GM10248 (cell line): Measurements from ENCODE around the gene PCDH19.
A peak's percentile ranks its signal among the peaks of the same experiment; 100 is the strongest.

Experiments
- CTCF ChIA-PET: fragments of 300-600 bp; sonication (Branson Sonifier 250); formaldehyde crosslinking; extraction: SDS; loops from one replicate; lab custom pipeline; 2021; ENCODE audit warnings: antibody characterized with exemption; lab: Yijun Ruan, JAX
- POLR2A ChIA-PET: fragments of 350-650 bp; sonication (Branson Sonifier 250); formaldehyde crosslinking; extraction: SDS; loops from one replicate; lab custom pipeline; 2020; ENCODE audit warnings: antibody characterized with exemption; lab: Yijun Ruan, JAX
- DNase-seq: peaks from one replicate; pipeline ENCODE4 v3.0.0; 2012; ENCODE audit errors: extremely low spot score
- TF ChIP-seq, protein P1 (sequence below): IDR thresholded peaks from 2 replicates; pipeline ENCODE4 v1.5.1; 2012; ENCODE audit warnings: mild to moderate bottlenecking, low read depth; ENCODE audit errors: extremely low read depth, missing control alignments, control extremely low read depth

Gene PCDH19

DNA sequence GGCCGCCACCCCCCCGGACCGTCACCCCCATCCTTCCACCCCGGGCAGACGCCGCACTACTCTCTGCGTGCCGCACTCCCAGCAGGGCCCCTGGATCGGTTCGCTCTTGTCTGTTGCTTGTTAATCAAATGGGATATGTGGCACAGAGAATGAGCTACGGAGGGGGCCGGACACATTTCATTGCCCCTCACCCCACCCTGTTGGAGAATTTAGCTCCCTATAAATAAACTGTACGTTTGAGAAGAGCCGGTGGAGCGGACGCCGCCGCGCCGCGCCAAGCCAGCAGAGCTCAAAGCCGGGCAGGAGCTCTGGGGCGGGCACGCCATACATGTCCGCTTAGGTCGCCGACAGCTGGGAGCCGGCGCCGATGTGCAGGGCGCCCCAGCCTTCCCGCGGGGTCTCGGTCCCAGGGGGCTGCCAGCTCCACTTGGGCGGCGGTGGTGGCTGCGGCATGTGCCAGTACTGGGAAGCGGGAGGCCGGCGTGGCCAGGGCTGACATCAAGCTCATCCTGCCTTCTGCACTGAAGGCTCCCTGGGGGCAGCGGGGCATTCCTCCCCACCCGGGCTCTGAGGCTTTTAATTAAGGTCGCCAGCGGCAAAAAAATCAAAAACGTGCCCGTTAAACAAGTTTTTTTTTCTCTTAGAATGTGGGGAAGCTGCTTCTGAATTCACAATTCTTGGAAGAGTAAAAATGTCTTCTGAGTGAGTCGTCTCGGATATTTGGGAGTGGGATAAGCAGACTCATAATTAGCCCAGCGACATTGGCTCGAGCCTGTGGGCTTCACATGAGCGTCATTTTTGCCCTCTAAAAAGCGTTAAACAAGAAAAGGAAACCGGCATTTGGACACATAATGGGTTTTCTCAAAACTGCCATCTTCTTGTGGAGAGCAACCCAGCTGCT, 1.1 kb upstream of the PCDH19 start:
- ChIA-PET CTCF (no interaction called here), POLR2A (no interaction called here)
- peak; percentile 5 for DNase-seq
- TF ChIP-seq, protein P1, sequence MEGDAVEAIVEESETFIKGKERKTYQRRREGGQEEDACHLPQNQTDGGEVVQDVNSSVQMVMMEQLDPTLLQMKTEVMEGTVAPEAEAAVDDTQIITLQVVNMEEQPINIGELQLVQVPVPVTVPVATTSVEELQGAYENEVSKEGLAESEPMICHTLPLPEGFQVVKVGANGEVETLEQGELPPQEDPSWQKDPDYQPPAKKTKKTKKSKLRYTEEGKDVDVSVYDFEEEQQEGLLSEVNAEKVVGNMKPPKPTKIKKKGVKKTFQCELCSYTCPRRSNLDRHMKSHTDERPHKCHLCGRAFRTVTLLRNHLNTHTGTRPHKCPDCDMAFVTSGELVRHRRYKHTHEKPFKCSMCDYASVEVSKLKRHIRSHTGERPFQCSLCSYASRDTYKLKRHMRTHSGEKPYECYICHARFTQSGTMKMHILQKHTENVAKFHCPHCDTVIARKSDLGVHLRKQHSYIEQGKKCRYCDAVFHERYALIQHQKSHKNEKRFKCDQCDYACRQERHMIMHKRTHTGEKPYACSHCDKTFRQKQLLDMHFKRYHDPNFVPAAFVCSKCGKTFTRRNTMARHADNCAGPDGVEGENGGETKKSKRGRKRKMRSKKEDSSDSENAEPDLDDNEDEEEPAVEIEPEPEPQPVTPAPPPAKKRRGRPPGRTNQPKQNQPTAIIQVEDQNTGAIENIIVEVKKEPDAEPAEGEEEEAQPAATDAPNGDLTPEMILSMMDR: no peak

DNA sequence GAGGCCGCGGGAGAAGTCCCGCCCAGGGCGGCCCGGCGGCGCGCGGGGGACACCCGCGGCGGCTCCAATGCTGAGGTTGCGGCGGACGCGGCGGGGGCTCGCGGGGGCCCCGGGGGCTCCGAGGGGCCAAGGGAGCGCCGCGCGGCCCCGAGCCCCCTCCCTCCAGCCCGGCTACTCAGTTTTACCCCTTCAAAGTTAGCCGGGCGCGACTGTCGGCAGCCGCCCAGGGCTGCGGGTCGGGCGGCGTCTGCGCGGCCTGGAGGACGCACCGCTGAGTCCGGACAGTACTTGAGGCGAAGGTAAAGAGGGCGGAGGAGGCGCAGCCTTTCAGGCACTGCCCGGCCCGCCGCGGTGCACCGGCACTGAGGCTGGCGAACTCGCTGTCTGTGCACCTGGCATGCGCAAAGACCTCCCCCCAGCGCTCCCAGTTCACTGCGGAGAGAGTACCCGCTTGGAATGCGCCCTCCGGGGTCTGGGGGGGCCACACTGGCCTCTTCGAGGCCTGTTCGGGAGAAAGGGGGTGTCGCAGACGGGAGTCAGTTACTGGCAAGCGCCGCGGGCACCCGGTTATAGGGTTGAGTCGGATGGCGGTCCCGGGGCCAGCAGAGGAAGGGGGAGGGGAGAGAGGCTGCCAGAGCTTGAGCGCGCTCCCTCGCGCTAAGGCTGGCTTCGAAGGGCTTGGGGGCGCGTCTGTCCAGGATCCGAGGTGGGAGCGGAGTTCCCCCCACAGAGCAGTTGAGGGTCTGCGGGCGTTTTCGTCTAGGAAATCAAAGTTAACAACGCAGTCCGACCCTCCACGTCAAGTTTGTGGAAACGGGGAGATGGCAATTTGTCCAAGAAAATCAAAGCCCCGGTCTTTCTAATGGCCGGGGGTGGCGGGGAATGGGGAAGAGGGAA, 1.1 kb downstream of the PCDH19 start:
- ChIA-PET POLR2A (no interaction called here), CTCF (no interaction called here)
- TF ChIP-seq, protein P1: no peak
- DNase-seq: peak; percentile 13

DNA sequence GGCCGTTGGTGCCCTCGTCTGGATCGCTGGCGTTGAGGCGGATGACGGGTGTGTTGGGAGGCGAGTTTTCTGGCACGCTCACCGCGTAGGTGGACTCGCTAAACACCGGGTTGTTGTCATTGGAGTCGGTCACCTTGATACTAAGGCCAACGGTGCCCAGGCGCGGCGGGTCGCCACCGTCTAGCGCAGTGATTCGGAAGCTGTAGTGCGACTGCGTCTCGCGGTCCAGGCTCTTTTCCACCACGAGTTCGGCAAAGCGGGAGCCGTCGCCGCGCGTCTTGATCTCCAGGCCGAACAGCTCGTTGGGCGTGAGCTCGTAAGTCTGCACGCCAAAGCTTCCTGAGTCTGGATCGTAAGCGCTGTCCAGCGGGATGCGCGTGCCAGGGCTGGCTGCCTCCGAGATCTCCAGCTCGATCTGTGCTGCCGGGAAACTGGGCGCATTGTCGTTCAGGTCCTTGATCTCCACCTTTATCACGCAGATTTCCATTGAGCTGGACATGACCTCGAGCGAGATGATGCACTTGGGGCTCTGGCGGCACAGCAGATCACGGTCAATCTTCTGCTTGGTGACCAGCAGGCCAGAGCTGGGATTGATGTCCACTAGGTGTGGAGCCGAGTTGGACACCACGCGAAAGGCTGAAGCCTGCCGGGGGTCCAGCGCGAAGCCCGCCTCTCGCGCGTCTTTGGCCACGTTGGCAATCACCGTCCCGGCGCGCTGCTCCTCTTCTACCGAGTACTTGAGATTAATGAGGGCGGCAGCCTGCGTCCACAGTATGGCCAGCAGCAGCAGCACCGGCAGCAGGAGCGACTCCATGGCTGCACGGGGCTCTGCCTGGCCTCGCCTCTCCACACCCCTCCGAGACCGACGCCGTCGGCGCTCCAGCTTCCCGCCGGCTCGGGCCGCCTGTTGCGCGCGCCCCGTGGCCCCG, 2.0 kb downstream of the PCDH19 start:
- ChIA-PET POLR2A (no interaction called here), CTCF (no interaction called here)
- DNase-seq: peak; percentile 3
- TF ChIP-seq, protein P1: no peak

DNA sequence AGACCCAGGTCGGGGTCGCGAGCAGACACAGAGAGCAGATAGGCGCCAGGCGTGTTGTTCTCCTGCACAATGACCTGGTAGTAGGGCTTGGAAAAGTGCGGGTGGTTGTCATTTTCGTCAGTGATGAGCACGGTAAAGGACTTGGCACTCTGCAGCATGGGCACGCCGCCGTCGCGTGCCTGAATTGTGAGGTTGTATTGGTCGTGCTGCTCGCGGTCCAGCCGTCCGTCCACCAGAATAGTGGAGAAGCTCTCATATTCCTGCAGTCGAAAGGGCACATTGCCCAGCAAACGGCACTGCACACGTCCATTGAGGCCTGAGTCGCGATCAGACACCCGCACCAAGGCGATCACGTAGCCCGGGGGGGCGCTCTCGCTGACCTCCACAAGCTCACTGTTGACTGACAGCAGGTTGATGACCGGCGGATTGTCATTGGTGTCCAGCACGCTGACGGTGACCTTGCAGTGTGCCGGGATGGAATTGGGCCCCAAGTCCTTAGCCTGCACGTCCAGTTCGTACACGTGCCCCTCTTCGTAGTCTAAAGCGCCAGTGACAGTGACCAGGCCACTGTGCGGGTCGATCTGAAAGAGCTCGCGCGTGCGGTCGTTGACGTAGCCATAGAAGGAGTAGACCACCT, 2.8 kb downstream of the PCDH19 start:
- ChIA-PET CTCF (no interaction called here), POLR2A (no interaction called here)
- TF ChIP-seq, protein P1: no peak
- DNase-seq: peak; percentile 3

DNA sequence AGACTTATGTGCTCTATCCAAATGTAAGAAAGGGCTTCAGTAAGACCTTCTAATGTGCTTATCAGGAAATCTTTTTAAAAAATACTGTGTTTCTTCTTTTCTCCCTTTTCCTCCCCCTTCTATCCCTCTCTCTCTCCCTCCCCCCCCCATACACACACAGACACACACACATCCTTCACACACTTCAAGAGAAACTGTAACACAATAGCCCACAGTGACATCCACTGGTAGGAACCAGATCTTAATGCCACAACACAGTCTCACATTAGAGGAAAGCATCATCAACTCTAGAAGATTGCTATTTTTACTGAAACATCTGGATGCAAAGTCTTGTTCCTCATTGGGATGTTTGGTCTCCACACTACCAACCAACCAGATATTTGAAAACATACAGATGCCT, 4.6 kb downstream of the PCDH19 start:
- no peak for DNase-seq
- TF ChIP-seq, protein P1: no peak
- ChIA-PET CTCF (no interaction called here), POLR2A (no interaction called here)
